IMR-90 (cell line): ENCODE data around the gene CARD16.
"Not testable (repeated sequence)": the region's sequence is repeated elsewhere in the genome, so short reads cannot be mapped to it uniquely, and the experiment has no call there.

ENCODE experiments used
- CTCF ChIP-seq: conservative IDR thresholded peaks from 2 replicates; pipeline ENCODE4 v1.5.1; 2012; ENCODE audit warnings: mild to moderate bottlenecking, low read depth, low read length, improper control_type of control experiment
- MXI1 ChIP-seq: IDR thresholded peaks from 2 replicates; pipeline ENCODE4 v1.6.1; 2012; ENCODE audit warnings: low read depth, mild to moderate bottlenecking, low read length, moderate library complexity, borderline replicate concordance
- POLR2A ChIP-seq: IDR thresholded peaks from 2 replicates; pipeline ENCODE4 v1.6.1; 2012; ENCODE audit warnings: mild to moderate bottlenecking, low read depth, low read length
- USF2 ChIP-seq: fragments of 150-350 bp; IDR thresholded peaks from 2 replicates; pipeline ENCODE4 v1.6.1; 2017; ENCODE audit warnings: mild to moderate bottlenecking, antibody characterized with exemption, low read length, low read depth

- TF ChIP-seq CTCF, MXI1, USF2, POLR2A: not testable (repeated sequence)
Observed at GRCh38 chr11:105069749-105070148, 24.6 kb upstream of the CARD16 start.
